Measurements from ENCODE around the gene HSD3B7.

GRCh38 chr16:30983289-30983889 is 1.6 kb upstream of the HSD3B7 start:
- TF ChIP-seq CTCF (IDR thresholded peaks at IDR 0.05) (no peak), POLR2A (IDR thresholded peaks at IDR 0.05) (no peak)

Data from Peyer's patch (tissue), 4 donors.